Colonic mucosa (tissue), 4 donors: ENCODE data around the gene ACOD1. TPM values are rescaled to one million over a fixed set of nuclear protein-coding genes. Genes with fewer than 3 reads are reported as not detected.
"Not testable (repeated sequence)": the region's sequence is repeated elsewhere in the genome, so short reads cannot be mapped to it uniquely, and the experiment has no call there.

Source experiments
- DNase-seq: peaks from one replicate; pipeline ENCODE4 v3.0.0-alpha.2; 2020
- H3K27ac ChIP-seq: fragments of 200-600 bp; one replicate; pipeline ENCODE4 v1.8.0; 2021
- H3K27me3 ChIP-seq: fragments of 200-600 bp; one replicate; pipeline ENCODE4 v1.8.0; 2021
- H3K36me3 ChIP-seq: fragments of 200-600 bp; one replicate; pipeline ENCODE4 v1.8.0; 2021
- H3K4me1 ChIP-seq: fragments of 200-600 bp; one replicate; pipeline ENCODE4 v1.8.0; 2021; ENCODE audit warnings: mild to moderate bottlenecking
- H3K4me3 ChIP-seq: fragments of 200-600 bp; one replicate; pipeline ENCODE4 v1.8.0; 2021
- H3K9ac ChIP-seq, 2 donors: one replicate each; pipeline ENCODE4 v1.7.0; 2013; ENCODE audit warnings: control low read depth in 2 of 2, low read depth in 2 of 2, low read length in 2 of 2
- H3K9me3 ChIP-seq: fragments of 200-600 bp; one replicate; pipeline ENCODE4 v1.8.0; 2021
- CTCF ChIP-seq: fragments of 200-600 bp; IDR thresholded peaks from one replicate; pipeline ENCODE4 v1.8.0; 2022; ENCODE audit warnings: antibody characterized with exemption, mild to moderate bottlenecking
- intact Hi-C: fragments of 100-400 bp; cut with DNase I; formaldehyde crosslinking; loops from one replicate; pipeline ENCODE4 v1.14.1; 2022
- total RNA-seq, 2 donors: library from RNA; stranded (reverse); fragmentation: NEBNext Ultra II Directional in 1 of 2; extraction: Animal tissue kit (Norgen Biotek cat#: 25700) in 1 of 2; gene quantifications; one replicate each; pipeline ENCODE4 v1.2.1, GENCODE V29; 2021
- donor health status: healthy.
- donor health status: DM: no; HTN: no; CAD: no.
- donor health status: DM: no; HTN: no; CAD: no.

ACOD1 gene
- total RNA-seq, 2 donors from 2014 or later: not detected

- Histone ChIP-seq H3K9ac (no peak overlapping the region), H3K36me3 (no peaks in the 10 kb centered on the region), H3K27ac (no peak overlapping the region), H3K4me1 (no peaks in the 10 kb centered on the region), H3K27me3 (no peaks in the 10 kb centered on the region), H3K4me3 (no peak overlapping the region), H3K9me3 (no peaks in the 10 kb centered on the region)
- TF ChIP-seq CTCF: no peak
- no peak for DNase-seq
- intact Hi-C loops: no loop called here
Measured at GRCh38 chr13:76917095-76917494, 31.2 kb upstream of the ACOD1 start.

GRCh38 chr13:76917755-76918481, 30.4 kb upstream of the ACOD1 start:
- intact Hi-C loops, H3K27me3 ChIP-seq, DNase-seq, H3K9ac ChIP-seq, H3K4me3 ChIP-seq, H3K4me1 ChIP-seq, H3K36me3 ChIP-seq, H3K9me3 ChIP-seq, H3K27ac ChIP-seq: not testable (repeated sequence)

- H3K9ac ChIP-seq: no peak overlapping the region
Measured at GRCh38 chr13:76921516-76921915, 26.8 kb upstream of the ACOD1 start.

GRCh38 chr13:76925115-76925514, 23.2 kb upstream of the ACOD1 start:
- no peaks in the 10 kb centered on the region for H3K9me3 ChIP-seq
- H3K9ac ChIP-seq: no peak overlapping the region
- H3K36me3 ChIP-seq: no peaks in the 10 kb centered on the region
- DNase-seq: no peak
- no peaks in the 10 kb centered on the region for H3K4me1 ChIP-seq
- intact Hi-C loops: no loop called here
- H3K27ac ChIP-seq: no peak overlapping the region
- TF ChIP-seq CTCF: no peak
- no peak overlapping the region for H3K4me3 ChIP-seq
- no peaks in the 10 kb centered on the region for H3K27me3 ChIP-seq

More at GRCh38 chr13:76921516-76921915, 26.8 kb upstream of the ACOD1 start:
- no peak for DNase-seq
- Histone ChIP-seq H3K36me3 (no peaks in the 10 kb centered on the region), H3K4me3 (no peak overlapping the region), H3K27me3 (no peaks in the 10 kb centered on the region), H3K27ac (no peak overlapping the region), H3K4me1 (no peaks in the 10 kb centered on the region), H3K9me3 (no peaks in the 10 kb centered on the region)
- no peak for TF ChIP-seq CTCF
- intact Hi-C loops: no loop called here

- intact Hi-C loops: no loop called here
- Histone ChIP-seq H3K27ac (no peak overlapping the region), H3K4me3 (no peak overlapping the region), H3K4me1 (no peaks in the 10 kb centered on the region), H3K9me3 (no peaks in the 10 kb centered on the region), H3K36me3 (no peaks in the 10 kb centered on the region), H3K27me3 (no peaks in the 10 kb centered on the region), H3K9ac (no peak overlapping the region)
- TF ChIP-seq CTCF: no peak
- DNase-seq: no peak
Measured at GRCh38 chr13:76927955-76928354, 20.4 kb upstream of the ACOD1 start.

GRCh38 chr13:76928456-76928855, 19.9 kb upstream of the ACOD1 start:
- intact Hi-C loops: no loop called here
- H3K4me1 ChIP-seq: no peaks in the 10 kb centered on the region
- DNase-seq: no peak
- H3K36me3 ChIP-seq: no peaks in the 10 kb centered on the region
- no peak overlapping the region for H3K9ac ChIP-seq
- H3K27ac ChIP-seq: no peak overlapping the region
- no peaks in the 10 kb centered on the region for H3K27me3 ChIP-seq
- no peaks in the 10 kb centered on the region for H3K9me3 ChIP-seq
- TF ChIP-seq CTCF: no peak
- no peak overlapping the region for H3K4me3 ChIP-seq
